ENCODE data around the gene MICAL3. TPM values are rescaled to one million over a fixed set of nuclear protein-coding genes. Genes with fewer than 3 reads are reported as not detected.
A peak's percentile ranks its signal among the peaks of the same experiment; 100 is the strongest.

MICAL3 gene
- total and polyA plus RNA-seq, 9 of the 15 experiments (the other 6 are each of a cell fraction or from before 2014, with no cell fraction given) = 0.53 to 32.1 (median 12.3) TPM

- TF ChIP-seq TFAP4 (CRISPR knock-in tag; IDR thresholded peaks at IDR 0.05; ENCODE audit: borderline replicate concordance) (peak; percentile 100), ZNF655 (CRISPR knock-in tag; IDR thresholded peaks at IDR 0.05) (no peak), KDM2B (CRISPR knock-in tag; IDR thresholded peaks at IDR 0.05) (no peak), MAX (CRISPR knock-in tag; IDR thresholded peaks at IDR 0.05) (peak; percentile 52; the same call in 1 of the 2 replicates), MED1 (CRISPR knock-in tag; IDR thresholded peaks at IDR 0.05; ENCODE audit: borderline replicate concordance) (no peak), ZNF175 (CRISPR knock-in tag; IDR thresholded peaks at IDR 0.05; ENCODE audit: low read depth) (peak; percentile 89; the same call in 1 of the 2 replicates), CHCHD3 (CRISPR knock-in tag; IDR thresholded peaks at IDR 0.05) (no peak), ZNF75A (CRISPR knock-in tag; IDR thresholded peaks at IDR 0.05) (no peak), EP300 (IDR thresholded peaks at IDR 0.05; ENCODE audit: low read length) (peak; percentile 96), TEAD4 (IDR thresholded peaks at IDR 0.05; ENCODE audit: low read length) (peak; percentile 98), TEAD4 (CRISPR knock-in tag; IDR thresholded peaks at IDR 0.05; ENCODE audit: borderline replicate concordance) (no peak), CAMTA2 (CRISPR knock-in tag; conservative IDR thresholded peaks at IDR 0.05) (no peak), USF1 (CRISPR knock-in tag; IDR thresholded peaks at IDR 0.05) (no peak), ZNF197 (CRISPR knock-in tag; IDR thresholded peaks at IDR 0.05; ENCODE audit: low read depth) (peak; percentile 90), ZNF436 (CRISPR knock-in tag; IDR thresholded peaks at IDR 0.05) (no peak)
These were observed 43.7 kb downstream of the MICAL3 start (continued) for GRCh38 chr22:17980638-17981051.

Measured in K562 (cell line).